ENCODE results near the gene MRPS25.
"Not testable (repeated sequence)": the region's sequence is repeated elsewhere in the genome, so short reads cannot be mapped to it uniquely, and the experiment has no call there.

The MRPS25 gene

DNA sequence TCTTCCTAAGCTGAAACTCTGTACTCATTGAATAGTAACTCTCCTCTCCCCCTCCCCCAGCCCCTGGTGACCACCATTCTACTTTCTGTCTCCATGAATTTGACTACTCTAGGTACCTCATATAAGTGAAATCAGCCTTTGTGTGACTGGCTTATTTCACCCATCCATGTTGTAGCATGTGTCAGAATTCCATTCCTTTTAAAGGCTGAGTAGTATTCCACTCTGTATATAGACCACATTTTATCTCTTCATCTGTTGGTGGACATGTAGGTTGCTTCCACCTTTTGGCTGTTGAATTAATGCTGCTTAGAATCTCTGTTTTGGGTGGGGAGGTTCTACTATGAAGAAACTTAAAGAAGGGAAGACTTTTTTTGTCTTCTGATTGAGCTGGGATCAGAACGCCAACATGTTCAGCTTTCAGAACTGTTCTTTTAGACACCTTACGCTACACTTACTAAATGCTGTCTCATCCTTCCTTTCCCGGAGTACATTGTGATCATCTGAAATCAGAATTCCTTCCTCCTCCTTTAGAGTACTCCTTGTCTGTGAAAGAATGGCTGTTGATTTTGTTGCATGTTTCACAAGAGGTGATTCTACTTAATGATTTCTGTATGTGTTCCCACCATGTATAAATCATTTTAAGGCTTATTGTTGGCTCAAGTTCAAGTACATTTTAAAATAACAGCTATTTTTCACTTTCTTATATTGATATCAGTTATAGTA lies 50.3 kb downstream of the MRPS25 start:
- DNase-seq (ENCODE audit: low read depth), result no peak
- no peak overlapping the region for H3K4me3 ChIP-seq (ENCODE audit: low read depth, low read length)
- TF ChIP-seq, protein P1, sequence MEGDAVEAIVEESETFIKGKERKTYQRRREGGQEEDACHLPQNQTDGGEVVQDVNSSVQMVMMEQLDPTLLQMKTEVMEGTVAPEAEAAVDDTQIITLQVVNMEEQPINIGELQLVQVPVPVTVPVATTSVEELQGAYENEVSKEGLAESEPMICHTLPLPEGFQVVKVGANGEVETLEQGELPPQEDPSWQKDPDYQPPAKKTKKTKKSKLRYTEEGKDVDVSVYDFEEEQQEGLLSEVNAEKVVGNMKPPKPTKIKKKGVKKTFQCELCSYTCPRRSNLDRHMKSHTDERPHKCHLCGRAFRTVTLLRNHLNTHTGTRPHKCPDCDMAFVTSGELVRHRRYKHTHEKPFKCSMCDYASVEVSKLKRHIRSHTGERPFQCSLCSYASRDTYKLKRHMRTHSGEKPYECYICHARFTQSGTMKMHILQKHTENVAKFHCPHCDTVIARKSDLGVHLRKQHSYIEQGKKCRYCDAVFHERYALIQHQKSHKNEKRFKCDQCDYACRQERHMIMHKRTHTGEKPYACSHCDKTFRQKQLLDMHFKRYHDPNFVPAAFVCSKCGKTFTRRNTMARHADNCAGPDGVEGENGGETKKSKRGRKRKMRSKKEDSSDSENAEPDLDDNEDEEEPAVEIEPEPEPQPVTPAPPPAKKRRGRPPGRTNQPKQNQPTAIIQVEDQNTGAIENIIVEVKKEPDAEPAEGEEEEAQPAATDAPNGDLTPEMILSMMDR (IDR thresholded peaks at IDR 0.05; ENCODE audit: control insufficient read depth, extremely low read depth, insufficient read depth), result no peak

DNA sequence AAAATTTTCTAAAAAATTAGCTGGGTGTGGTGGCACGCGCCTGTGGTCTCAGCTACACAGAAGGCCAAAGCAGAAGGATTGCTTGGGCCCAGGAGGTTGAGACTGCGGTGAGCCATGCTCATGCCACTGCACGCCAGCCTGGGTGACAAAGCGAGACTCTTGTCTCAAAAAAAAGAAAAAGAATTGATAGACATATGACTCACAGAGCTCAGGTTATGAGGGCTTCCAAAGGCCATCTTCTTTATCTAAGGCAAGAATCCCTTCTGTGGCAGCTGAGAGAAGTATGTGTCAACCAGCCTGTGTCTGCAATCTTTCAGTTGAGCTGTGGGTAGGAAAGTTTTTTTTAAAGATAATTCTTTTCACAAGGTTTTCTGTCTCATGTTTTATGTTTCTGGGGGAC lies 53.9 kb downstream of the MRPS25 start:
- TF ChIP-seq, protein P1 (IDR thresholded peaks at IDR 0.05; ENCODE audit: control insufficient read depth, extremely low read depth, insufficient read depth), result no peak
- DNase-seq (ENCODE audit: low read depth), result no peak
- H3K4me3 ChIP-seq (ENCODE audit: low read depth, low read length), result no peak overlapping the region

DNA sequence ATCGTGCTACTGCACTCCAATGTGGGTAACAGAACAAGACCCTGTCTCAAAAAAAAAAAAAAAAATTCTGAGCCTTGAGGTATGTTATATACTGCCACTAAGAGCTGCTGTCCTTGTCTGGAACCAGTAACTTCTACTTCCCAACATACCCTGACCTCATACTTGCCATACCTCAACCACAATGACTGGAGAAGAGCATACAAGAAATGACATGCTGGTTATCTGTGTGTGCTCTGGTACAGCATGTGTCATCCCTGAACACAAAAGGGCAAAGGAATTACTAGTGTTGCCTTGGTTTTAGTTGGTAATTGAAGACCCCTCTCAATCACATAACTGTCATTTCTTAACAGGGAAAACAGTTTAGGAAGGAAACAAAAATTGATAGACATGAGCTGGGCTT lies 54.5 kb downstream of the MRPS25 start:
- TF ChIP-seq, protein P1 (IDR thresholded peaks at IDR 0.05; ENCODE audit: control insufficient read depth, extremely low read depth, insufficient read depth), result no peak
- DNase-seq (ENCODE audit: low read depth), result no peak
- H3K4me3 ChIP-seq (ENCODE audit: low read depth, low read length), result no peak overlapping the region

DNA sequence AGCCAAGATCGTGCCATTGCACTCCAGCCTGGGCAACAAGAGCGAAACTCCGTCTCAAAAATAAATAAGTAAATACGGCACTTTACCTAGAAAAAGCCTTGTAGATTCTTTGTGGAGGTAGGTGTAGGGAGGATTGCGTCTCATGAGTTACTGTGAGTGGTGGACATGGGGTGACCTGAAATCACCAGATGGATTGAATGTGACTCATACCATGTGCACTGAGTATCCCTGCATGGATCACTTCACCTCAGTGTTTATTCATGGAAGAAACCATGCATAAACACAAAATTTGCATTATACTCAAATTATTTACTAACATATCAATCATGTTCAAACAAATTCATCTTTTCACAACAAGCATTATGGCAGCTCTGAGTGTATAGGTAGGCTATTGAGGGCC lies 55.9 kb downstream of the MRPS25 start:
- TF ChIP-seq, protein P1 (IDR thresholded peaks at IDR 0.05; ENCODE audit: control insufficient read depth, extremely low read depth, insufficient read depth), result no peak
- no peak for DNase-seq (ENCODE audit: low read depth)
- H3K4me3 ChIP-seq (ENCODE audit: low read depth, low read length), result no peak overlapping the region

DNA sequence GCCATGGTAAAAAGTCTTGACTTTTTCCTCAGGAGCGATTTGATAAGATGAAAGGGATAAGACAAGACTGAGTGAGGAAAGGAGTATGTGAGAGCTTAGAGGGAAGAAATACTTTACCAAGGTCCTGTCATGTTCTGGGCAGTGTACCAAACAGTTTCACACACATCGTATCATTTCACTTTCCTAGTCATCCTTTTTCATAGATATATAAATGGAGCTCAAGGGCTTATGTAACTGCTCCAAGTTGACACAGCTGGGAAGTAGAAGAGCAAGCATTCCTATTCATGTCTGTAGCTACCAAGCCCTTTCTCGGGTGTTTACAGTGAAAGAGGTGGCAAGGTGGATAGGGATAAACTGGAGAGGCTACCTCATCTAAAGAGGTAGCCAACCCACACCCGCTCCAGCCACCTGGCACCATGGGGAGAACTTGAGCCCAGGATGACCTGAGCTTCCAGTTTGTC lies 57.4 kb downstream of the MRPS25 start:
- DNase-seq (ENCODE audit: low read depth), result peak; percentile 51
- H3K4me3 ChIP-seq (ENCODE audit: low read depth, low read length), result no peak overlapping the region
- TF ChIP-seq, protein P1 (IDR thresholded peaks at IDR 0.05; ENCODE audit: control insufficient read depth, extremely low read depth, insufficient read depth), result no peak

DNA sequence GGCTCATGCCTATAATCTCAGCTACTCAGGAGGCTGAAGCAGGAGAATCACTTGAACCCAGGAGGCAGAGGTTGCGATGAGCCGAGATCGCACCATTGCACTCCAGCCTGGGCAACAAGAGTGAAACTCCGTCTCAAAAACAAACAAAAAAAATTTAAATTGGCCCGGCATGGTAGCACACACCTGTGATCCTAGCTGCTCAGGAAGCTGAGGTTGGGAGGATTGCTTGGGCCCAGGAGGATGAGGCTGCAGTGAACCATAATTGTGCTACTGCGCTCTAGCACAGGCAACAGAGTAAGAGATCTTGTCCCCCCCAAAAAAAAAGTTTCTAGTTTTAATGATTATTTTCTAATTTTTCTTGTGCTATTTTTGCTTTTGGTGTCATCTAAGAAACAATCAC lies 65.9 kb downstream of the MRPS25 start:
- not testable (repeated sequence) for DNase-seq (ENCODE audit: low read depth)

More for the DNA sequence above, 65.9 kb downstream of the MRPS25 start:
- not testable (repeated sequence) for H3K4me3 ChIP-seq (ENCODE audit: low read depth, low read length)
